Measurements from ENCODE around the gene YIPF1.

DNA sequence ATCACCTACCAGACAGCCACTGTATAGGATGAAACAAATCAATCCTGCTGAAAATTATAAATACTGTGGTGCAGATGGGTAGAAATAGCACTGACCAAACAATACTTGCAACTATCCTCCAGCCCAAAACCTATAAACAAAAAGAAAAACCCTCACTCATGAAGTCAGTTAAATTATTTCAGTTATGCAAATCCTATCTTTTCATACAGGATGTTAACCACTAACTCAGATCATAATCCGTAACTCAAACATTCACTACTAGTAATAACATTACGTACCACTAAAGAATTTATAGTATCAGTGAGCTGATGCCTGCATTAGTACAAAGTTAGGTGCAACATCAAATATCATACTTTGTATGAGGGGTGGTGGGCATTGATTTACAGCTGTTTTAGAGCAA lies 54.1 kb downstream of the YIPF1 start:
- TF ChIP-seq, protein P1, sequence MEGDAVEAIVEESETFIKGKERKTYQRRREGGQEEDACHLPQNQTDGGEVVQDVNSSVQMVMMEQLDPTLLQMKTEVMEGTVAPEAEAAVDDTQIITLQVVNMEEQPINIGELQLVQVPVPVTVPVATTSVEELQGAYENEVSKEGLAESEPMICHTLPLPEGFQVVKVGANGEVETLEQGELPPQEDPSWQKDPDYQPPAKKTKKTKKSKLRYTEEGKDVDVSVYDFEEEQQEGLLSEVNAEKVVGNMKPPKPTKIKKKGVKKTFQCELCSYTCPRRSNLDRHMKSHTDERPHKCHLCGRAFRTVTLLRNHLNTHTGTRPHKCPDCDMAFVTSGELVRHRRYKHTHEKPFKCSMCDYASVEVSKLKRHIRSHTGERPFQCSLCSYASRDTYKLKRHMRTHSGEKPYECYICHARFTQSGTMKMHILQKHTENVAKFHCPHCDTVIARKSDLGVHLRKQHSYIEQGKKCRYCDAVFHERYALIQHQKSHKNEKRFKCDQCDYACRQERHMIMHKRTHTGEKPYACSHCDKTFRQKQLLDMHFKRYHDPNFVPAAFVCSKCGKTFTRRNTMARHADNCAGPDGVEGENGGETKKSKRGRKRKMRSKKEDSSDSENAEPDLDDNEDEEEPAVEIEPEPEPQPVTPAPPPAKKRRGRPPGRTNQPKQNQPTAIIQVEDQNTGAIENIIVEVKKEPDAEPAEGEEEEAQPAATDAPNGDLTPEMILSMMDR (IDR thresholded peaks at IDR 0.05; ENCODE audit: low read depth, low read length) = no peak
- no peak for TF ChIP-seq EZH2phosphoT487 (IDR thresholded peaks at IDR 0.05; ENCODE audit: low read depth)

Data from OCI-LY3 (cell line).